Measurements from ENCODE around the gene RNASEL. TPM values are rescaled to one million over a fixed set of nuclear protein-coding genes. Genes with fewer than 3 reads are reported as not detected.
A peak's percentile ranks its signal among the peaks of the same experiment; 100 is the strongest.

RNASEL gene
- polyA plus RNA-seq (2011; rRNA removed): 4.1 and 4.6 TPM in 2 replicates
- polyA plus RNA-seq (2012; cell fraction: cytosol; rRNA removed): 0.65 and 0.67 TPM in 2 replicates
- polyA plus RNA-seq (2012; cell fraction: nucleus; rRNA removed): 0.68 and 1.1 TPM in 2 replicates
- 1.7 to 1.9 TPM (median 1.9 TPM) in 3 replicates for polyA plus RNA-seq (2017; fragmentation: RNase III; extraction: RNeasy Plus Mini Kit Qiagen cat#74134 plus additional on column Dnase treatment)
- 1.9 and 3.4 TPM in 2 replicates for polyA minus RNA-seq (2011; rRNA and poly(A)+ RNA removed)

- 0 out of 3 replicates have a peak, but pooled peaks cover 5% of the 10 kb centered on the region for H3K4me1 ChIP-seq
- H3K27ac ChIP-seq: peak within 1 kb of the TSS; percentile 62 to 90
- peak within 1 kb of the TSS; percentile 46 for H3K4me3 ChIP-seq
- WGBS (ENCODE audit: missing lambda C conversion rate): 3% methylated on average over 20 of the region's 20 CpGs
- ChIA-PET POLR2A (interaction anchor here (0.5 kb wide), 1 partner anchor 131 kb away, joined by 3 read pairs; no protein-coding TSS in a partner anchor), CTCF (interaction anchor here (0.7 to 7.9 kb wide), 6 partner anchors 8 to 504 kb away, joined by 3 to 50 read pairs (median 9); no protein-coding TSS in a partner anchor)
- no peak for TF ChIP-seq HES2 (IDR thresholded peaks at IDR 0.05)
- TF ChIP-seq POLR2A (IDR thresholded peaks at IDR 0.05; ENCODE audit: low read length): peak; percentile 36; the same call in 1 of the 2 replicates
- peak; percentile 58 to 74 for DNase-seq (ENCODE audit: low read depth in 1 of 2, low spot score in 1 of 2)
- H3K4me2 ChIP-seq: peak within 1 kb of the TSS; percentile 89
- ATAC-seq: peak; percentile 98 to 99
- no peaks in the 10 kb centered on the region for H3K9me3 ChIP-seq
- FAIRE-seq: no peak
These were observed at the start of gene RNASEL for GRCh38 chr1:182588500-182589396. RNASEL (minus strand) TSS chr1:182589256; CDS start chr1:182586806, 2,450 bp downstream.

- no peak overlapping the region for H3K4me3 ChIP-seq
- FAIRE-seq (no peak), ATAC-seq (no peak), DNase-seq (ENCODE audit: low read depth in 1 of 2, low spot score in 1 of 2) (no peak)
- TF ChIP-seq CEBPB (IDR thresholded peaks at IDR 0.05): no peak
- TF ChIP-seq POLR2AphosphoS2 (conservative IDR thresholded peaks at IDR 0.05; ENCODE audit: low read length): no peak
- TF ChIP-seq HMGXB4 (CRISPR knock-in tag; IDR thresholded peaks at IDR 0.05; ENCODE audit: borderline replicate concordance): no peak
- no peak for TF ChIP-seq PBX3 (IDR thresholded peaks at IDR 0.05)
- no peak for TF ChIP-seq PHF8 (IDR thresholded peaks at IDR 0.05; ENCODE audit: borderline replicate concordance, low read depth)
- TF ChIP-seq HOXB5 (CRISPR knock-in tag; IDR thresholded peaks at IDR 0.05): no peak
- TF ChIP-seq RNF2 (IDR thresholded peaks at IDR 0.05; ENCODE audit: borderline replicate concordance, low read depth): no peak
- TF ChIP-seq EHMT2 (IDR thresholded peaks at IDR 0.05; ENCODE audit: low read depth): no peak
- 52% methylated on average over 5 of the region's 5 CpGs for WGBS (ENCODE audit: missing lambda C conversion rate)
- H3K27ac ChIP-seq: no peak overlapping the region
- H3K4me1 ChIP-seq: no peaks in the 10 kb centered on the region
- no peaks in the 10 kb centered on the region for H3K9me3 ChIP-seq
- CTCF ChIA-PET: interaction anchor here (0.6 to 1.3 kb wide), 2 partner anchors 8 to 96 kb away, joined by 4 read pairs; no protein-coding TSS in a partner anchor
- H3K4me2 ChIP-seq: no peak overlapping the region
- POLR2A ChIA-PET: no interaction called here
These were observed 48.7 kb upstream of the RNASEL start for GRCh38 chr1:182637769-182638168.

- FAIRE-seq: no peak
- TF ChIP-seq MYC (IDR thresholded peaks at IDR 0.05; ENCODE audit: borderline replicate concordance, low read length): no peak
- no peak for TF ChIP-seq PHF8 (IDR thresholded peaks at IDR 0.05; ENCODE audit: borderline replicate concordance, low read depth)
- no peak for TF ChIP-seq POLR2A (IDR thresholded peaks at IDR 0.05; ENCODE audit: low read length)
- TF ChIP-seq TP53 (CRISPR knock-in tag; IDR thresholded peaks at IDR 0.05): no peak
- no peak for TF ChIP-seq HOXB5 (CRISPR knock-in tag; IDR thresholded peaks at IDR 0.05)
- TF ChIP-seq ZC3H11A (IDR thresholded peaks at IDR 0.05): no peak
- no peak for TF ChIP-seq FOXS1 (CRISPR knock-in tag; IDR thresholded peaks at IDR 0.05)
- TF ChIP-seq POLR2AphosphoS2 (conservative IDR thresholded peaks at IDR 0.05; ENCODE audit: low read length): no peak
- TF ChIP-seq NR3C1 (IDR thresholded peaks at IDR 0.05): no peak
- no peak for TF ChIP-seq SMC3 (IDR thresholded peaks at IDR 0.05)
- TF ChIP-seq CBX2 (IDR thresholded peaks at IDR 0.05; ENCODE audit: borderline replicate concordance, low read depth): no peak
- no peak for TF ChIP-seq CHD2 (IDR thresholded peaks at IDR 0.05; ENCODE audit: low read length, partially characterized antibody)
- TF ChIP-seq CHD4 (IDR thresholded peaks at IDR 0.05; ENCODE audit: borderline replicate concordance): no peak
- no peak for TF ChIP-seq KDM1A (IDR thresholded peaks at IDR 0.05; ENCODE audit: low read depth)
- CTCF ChIA-PET: interaction anchor here (1.4 kb wide), 1 partner anchor 35 kb away, joined by 3 read pairs; no protein-coding TSS in a partner anchor
- Histone ChIP-seq H3K9me3 (no peaks in the 10 kb centered on the region), H3K4me1 (no peaks in the 10 kb centered on the region), H3K4me2 (no peak overlapping the region), H3K4me3 (no peak overlapping the region), H3K27ac (no peak overlapping the region)
- WGBS (ENCODE audit: missing lambda C conversion rate): 77% methylated on average over 2 of the region's 2 CpGs
- POLR2A ChIA-PET: no interaction called here
- no peak for DNase-seq (ENCODE audit: low read depth in 1 of 2, low spot score in 1 of 2)
- ATAC-seq: no peak
These were observed 46.8 kb upstream of the RNASEL start for GRCh38 chr1:182635871-182636270.
